ENCODE results near the gene SIVA1.

Gene SIVA1

GRCh38 chr14:104806625-104807465 is 53.9 kb downstream of the SIVA1 start:
- no peak overlapping the region for H2AFZ ChIP-seq (ENCODE audit: low read depth, low read length, severe bottlenecking)
- TF ChIP-seq EZH2phosphoT487 (conservative IDR thresholded peaks at IDR 0.05; ENCODE audit: low read length) (no peak), CTCF (IDR thresholded peaks at IDR 0.05; ENCODE audit: insufficient read depth, low read length, poor library complexity, severe bottlenecking) (no peak)
- no peak overlapping the region for H3K9ac ChIP-seq (ENCODE audit: low read length)
- H3K9me3 ChIP-seq (ENCODE audit: insufficient read depth, low read length), result no peaks in the 10 kb centered on the region
- H4K20me1 ChIP-seq (ENCODE audit: low read depth, low read length), result no peaks in the 10 kb centered on the region
- H3K9me2 ChIP-seq (replicated peaks; ENCODE audit: insufficient read depth, low read length), result no peaks in the 10 kb centered on the region
- H3K27me3 ChIP-seq (ENCODE audit: low read length), result no peaks in the 10 kb centered on the region
- no peak overlapping the region for H3K27ac ChIP-seq (ENCODE audit: low read depth, low read length)
- no peak overlapping the region for H3K4me2 ChIP-seq (ENCODE audit: low read depth, low read length, poor library complexity, severe bottlenecking)
- no peaks in the 10 kb centered on the region for H3K79me2 ChIP-seq (ENCODE audit: insufficient read depth, low read length)
- no peaks in the 10 kb centered on the region for H3K36me3 ChIP-seq (ENCODE audit: low read length)
- no peak overlapping the region for H3K4me3 ChIP-seq (ENCODE audit: insufficient read depth, low read length, poor library complexity, severe bottlenecking)
- H3F3A ChIP-seq (ENCODE audit: insufficient read depth), result no peaks in the 10 kb centered on the region

GRCh38 chr14:104808456-104808855 is 55.5 kb downstream of the SIVA1 start:
- Histone ChIP-seq H3K9me2 (replicated peaks; ENCODE audit: insufficient read depth, low read length) (no peaks in the 10 kb centered on the region), H2AFZ (ENCODE audit: low read depth, low read length, severe bottlenecking) (no peak overlapping the region), H3K36me3 (ENCODE audit: low read length) (no peaks in the 10 kb centered on the region), H3F3A (ENCODE audit: insufficient read depth) (no peaks in the 10 kb centered on the region), H3K27ac (ENCODE audit: low read depth, low read length) (no peak overlapping the region), H3K4me2 (ENCODE audit: low read depth, low read length, poor library complexity, severe bottlenecking) (no peak overlapping the region), H3K79me2 (ENCODE audit: insufficient read depth, low read length) (no peaks in the 10 kb centered on the region), H3K9me3 (ENCODE audit: insufficient read depth, low read length) (no peaks in the 10 kb centered on the region), H3K4me3 (ENCODE audit: insufficient read depth, low read length, poor library complexity, severe bottlenecking) (no peak overlapping the region), H4K20me1 (ENCODE audit: low read depth, low read length) (no peaks in the 10 kb centered on the region), H3K27me3 (ENCODE audit: low read length) (no peaks in the 10 kb centered on the region), H3K9ac (ENCODE audit: low read length) (no peak overlapping the region)
- TF ChIP-seq EZH2phosphoT487 (conservative IDR thresholded peaks at IDR 0.05; ENCODE audit: low read length), result no peak

Data from SU-DHL-6 (cell line).